Epithelial cell of proximal tubule (primary cell): ENCODE results near the gene CDON. TPM values are rescaled to one million over a fixed set of nuclear protein-coding genes. Genes with fewer than 3 reads are reported as not detected.

Experiments used
- DNase-seq: peaks from one replicate; pipeline ENCODE4 v3.0.0-alpha.2; 2011; ENCODE audit warnings: low read depth
- H3K4me3 ChIP-seq: 2 replicates; pipeline ENCODE4 v1.5.1; 2011; ENCODE audit warnings: low read depth, mild to moderate bottlenecking, low read length
- total RNA-seq: library from RNA; depleted of rRNA; stranded (reverse); fragments of >200 nt; gene quantifications from 2 replicates; pipeline ENCODE4 v1.2.3, GENCODE V29; 2015
- TF ChIP-seq, protein P1 (sequence below): conservative IDR thresholded peaks from 2 replicates; pipeline ENCODE4 v1.5.1; 2012; ENCODE audit warnings: low read depth, mild to moderate bottlenecking, low read length

The CDON gene
- total RNA-seq, 1 donor from 2014 or later, result 4.9 TPM

DNA sequence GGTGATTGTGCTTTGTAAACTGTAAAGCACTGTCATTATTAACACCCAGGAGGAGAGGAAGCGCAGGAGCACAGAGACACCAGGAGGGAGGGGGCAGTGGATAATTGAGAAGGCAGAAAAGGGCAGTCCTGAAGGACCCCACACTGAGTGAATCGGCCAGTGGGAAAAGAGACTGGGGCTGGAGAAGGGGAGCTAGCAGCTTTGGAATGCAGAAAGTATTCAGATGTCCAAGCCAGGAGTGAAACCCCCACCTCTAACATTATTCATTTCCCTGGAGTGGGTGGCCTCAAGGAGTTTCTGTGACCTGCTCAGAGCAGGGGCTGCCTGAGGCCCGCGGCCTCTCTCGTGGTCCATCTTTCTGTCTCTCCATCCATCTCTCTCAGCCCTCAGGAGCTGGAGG, 38.0 kb upstream of the CDON start:
- TF ChIP-seq, protein P1, sequence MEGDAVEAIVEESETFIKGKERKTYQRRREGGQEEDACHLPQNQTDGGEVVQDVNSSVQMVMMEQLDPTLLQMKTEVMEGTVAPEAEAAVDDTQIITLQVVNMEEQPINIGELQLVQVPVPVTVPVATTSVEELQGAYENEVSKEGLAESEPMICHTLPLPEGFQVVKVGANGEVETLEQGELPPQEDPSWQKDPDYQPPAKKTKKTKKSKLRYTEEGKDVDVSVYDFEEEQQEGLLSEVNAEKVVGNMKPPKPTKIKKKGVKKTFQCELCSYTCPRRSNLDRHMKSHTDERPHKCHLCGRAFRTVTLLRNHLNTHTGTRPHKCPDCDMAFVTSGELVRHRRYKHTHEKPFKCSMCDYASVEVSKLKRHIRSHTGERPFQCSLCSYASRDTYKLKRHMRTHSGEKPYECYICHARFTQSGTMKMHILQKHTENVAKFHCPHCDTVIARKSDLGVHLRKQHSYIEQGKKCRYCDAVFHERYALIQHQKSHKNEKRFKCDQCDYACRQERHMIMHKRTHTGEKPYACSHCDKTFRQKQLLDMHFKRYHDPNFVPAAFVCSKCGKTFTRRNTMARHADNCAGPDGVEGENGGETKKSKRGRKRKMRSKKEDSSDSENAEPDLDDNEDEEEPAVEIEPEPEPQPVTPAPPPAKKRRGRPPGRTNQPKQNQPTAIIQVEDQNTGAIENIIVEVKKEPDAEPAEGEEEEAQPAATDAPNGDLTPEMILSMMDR, result no peak
- H3K4me3 ChIP-seq, result no peak overlapping the region
- no peak for DNase-seq

DNA sequence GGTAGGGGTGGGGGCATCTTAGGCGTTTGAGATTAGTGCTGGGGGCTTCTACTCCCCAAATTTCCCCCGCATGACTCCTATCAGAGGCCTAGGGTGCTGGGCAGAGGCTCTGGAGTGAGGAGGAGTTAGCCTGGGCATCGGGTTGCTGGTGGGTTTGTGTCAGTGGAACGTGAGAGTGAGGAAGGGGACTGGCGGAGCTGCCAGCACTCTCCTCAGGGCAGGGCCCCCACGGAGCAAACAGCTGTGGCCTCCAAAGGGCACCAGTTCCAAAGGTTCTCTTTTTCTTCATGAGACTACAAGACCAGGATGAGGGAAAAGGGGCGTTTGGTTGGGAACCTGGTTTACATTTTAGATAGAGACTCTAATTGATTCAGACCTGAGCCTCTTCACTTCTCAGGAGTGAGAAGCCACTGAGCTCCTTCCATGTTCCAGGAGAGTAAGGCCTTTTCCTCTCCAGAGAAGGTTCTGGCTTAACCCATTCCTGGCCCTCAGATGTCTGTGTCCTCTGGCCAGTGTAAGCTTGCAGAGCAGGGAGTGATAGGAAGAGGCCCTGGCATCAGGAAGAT, 35.6 kb upstream of the CDON start:
- TF ChIP-seq, protein P1, result no peak
- no peak overlapping the region for H3K4me3 ChIP-seq
- DNase-seq, result no peak

DNA sequence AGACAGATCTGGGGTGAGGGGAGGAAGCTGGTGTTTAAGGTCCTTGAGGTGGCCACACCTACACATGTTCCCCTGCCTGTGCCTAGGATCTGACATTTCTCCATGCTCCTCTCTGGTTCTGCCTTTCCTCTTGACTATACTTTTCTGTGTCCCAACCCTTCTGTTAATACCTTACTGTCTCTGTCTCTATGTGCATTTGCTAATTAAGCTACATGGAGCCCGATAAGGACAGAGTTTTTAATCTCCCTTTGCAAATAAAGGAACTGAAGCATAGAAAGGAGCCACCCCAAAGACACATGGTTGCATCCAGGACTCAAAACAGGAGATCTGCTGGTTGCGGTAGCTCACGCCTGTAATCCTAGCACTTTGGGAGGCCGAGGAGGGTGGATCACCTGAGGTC, 33.1 kb upstream of the CDON start:
- no peak for DNase-seq
- TF ChIP-seq, protein P1, result no peak

DNA sequence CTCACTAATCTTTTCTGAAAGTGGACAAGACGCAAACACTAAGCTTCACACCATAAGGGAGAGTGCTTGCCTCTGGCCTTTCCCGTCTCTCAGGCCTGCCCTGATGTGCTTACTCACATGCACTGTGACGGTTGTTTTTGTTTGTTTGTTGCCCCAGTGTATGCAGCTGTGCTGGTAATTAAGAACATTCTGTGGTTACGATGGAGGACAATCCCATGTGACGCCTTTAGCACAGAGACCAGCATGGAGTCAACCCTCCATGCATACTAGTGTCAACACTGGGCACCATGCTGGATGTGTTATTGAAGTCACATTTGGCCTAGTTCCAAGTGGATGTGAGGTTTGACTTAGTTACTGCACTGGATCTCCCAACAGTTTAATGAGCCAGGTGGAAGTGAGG, 27.8 kb upstream of the CDON start:
- no peak overlapping the region for H3K4me3 ChIP-seq
- TF ChIP-seq, protein P1, result no peak

More for the DNA sequence above, 33.1 kb upstream of the CDON start:
- H3K4me3 ChIP-seq, result no peak overlapping the region

DNA sequence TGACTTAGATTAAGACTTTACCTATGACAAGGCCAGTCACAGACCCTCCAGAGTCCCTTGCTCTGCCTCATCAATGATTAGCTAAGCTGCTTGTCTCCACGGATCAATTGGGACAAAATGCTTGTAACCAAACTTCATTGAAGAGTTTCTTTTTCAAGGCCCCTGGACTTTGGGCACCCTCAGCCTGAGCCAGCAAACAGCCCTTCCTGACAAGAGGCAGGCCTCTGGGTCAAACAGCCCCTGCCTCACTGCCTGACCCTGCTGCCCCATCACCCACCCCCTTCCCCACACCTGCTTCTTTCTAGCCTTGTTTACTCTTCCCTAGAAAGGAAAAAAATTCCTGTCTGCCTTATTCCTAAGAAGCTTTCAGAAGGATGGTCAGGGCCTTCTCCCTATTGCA, 26.3 kb upstream of the CDON start:
- no peak overlapping the region for H3K4me3 ChIP-seq
- TF ChIP-seq, protein P1, result no peak
- no peak for DNase-seq

More for the DNA sequence above, 27.8 kb upstream of the CDON start:
- DNase-seq, result no peak

DNA sequence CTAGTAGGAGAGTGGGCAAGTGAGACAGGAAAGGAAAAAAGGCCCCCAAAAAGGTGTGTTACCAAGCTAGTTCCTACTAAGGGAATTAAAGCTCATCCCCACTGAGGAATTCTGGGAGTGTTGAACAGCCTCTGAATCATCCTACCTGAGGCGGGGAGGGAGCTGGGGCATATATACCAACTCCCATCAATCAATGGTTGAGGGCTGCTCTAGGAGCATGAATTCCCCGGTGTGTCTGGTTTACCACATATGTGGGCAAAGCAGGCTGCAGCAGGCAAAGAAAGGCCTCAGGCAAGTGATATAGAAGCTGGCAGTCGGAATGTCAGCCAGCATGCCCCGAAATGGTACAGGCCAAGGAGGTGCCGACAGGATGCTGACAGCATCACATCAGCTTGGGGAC, 23.6 kb upstream of the CDON start:
- TF ChIP-seq, protein P1, result no peak
- DNase-seq, result no peak
- H3K4me3 ChIP-seq, result no peak overlapping the region

DNA sequence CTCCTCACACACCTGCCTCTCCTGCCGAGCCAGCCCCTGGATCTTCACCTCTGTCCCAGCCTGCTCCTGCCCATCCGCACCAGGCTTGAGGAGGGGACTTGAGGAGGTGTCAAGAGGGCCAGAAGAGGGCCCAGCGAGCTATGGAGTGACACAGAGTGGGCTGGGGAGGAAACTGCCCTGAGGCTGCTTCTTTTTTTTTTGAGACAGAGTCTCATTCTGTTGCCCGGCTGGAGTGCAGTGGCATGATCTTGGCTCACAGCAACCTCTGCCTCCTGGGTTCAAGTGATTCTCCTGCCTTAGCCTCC, 21.9 kb upstream of the CDON start:
- no peak for DNase-seq

More for the DNA sequence above, 21.9 kb upstream of the CDON start:
- H3K4me3 ChIP-seq, result no peak overlapping the region
- TF ChIP-seq, protein P1, result no peak
